ENCODE measurements around the gene TULP4.

Gene TULP4, protein sequence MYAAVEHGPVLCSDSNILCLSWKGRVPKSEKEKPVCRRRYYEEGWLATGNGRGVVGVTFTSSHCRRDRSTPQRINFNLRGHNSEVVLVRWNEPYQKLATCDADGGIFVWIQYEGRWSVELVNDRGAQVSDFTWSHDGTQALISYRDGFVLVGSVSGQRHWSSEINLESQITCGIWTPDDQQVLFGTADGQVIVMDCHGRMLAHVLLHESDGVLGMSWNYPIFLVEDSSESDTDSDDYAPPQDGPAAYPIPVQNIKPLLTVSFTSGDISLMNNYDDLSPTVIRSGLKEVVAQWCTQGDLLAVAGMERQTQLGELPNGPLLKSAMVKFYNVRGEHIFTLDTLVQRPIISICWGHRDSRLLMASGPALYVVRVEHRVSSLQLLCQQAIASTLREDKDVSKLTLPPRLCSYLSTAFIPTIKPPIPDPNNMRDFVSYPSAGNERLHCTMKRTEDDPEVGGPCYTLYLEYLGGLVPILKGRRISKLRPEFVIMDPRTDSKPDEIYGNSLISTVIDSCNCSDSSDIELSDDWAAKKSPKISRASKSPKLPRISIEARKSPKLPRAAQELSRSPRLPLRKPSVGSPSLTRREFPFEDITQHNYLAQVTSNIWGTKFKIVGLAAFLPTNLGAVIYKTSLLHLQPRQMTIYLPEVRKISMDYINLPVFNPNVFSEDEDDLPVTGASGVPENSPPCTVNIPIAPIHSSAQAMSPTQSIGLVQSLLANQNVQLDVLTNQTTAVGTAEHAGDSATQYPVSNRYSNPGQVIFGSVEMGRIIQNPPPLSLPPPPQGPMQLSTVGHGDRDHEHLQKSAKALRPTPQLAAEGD (N-terminal part only)

DNA sequence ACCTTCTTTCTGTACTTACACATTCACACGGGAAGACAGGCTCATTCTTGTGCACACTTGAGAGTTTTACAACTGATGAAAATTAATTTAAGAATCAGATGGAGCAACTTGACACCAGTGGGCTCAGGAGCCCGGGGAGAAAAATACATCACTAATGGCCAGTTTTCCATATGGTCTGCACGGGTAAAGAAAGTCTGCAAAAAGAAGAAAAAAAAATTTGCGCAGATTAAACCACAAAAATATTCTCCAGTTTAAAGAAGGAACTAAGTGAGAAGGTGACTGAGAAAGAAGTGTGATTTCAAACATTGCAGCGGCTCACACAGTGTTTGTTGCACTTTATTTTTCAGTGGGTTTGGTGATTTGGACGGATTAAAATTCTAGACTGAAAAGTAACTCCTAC, at the start of gene TULP4:
Gene TULP4, plus strand, starts transcription at position 301 of the 400 bp plus-strand sequence. CDS start 1,552 bp downstream, outside the sequence.
- no peak for DNase-seq

DNA sequence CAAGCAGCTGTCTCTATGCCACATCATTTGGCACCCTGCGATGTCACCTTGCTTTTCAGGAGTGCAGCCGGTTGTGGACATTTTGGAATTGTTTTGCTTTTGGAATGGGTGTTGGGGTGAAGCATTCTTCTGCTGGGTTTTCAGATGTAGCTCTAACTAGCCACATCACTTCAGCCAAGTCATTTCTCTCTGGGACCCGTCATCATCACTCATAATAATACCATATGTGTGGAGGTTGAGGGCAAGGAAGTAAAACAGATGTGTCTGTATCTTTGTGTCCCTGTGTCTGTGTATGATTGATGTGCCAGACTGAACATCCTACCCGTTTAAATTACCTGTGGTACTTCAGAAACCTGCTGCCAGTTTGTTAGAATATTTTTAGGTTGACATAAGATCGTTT, 49.5 kb upstream of the TULP4 start:
- DNase-seq, result no peak

DNA sequence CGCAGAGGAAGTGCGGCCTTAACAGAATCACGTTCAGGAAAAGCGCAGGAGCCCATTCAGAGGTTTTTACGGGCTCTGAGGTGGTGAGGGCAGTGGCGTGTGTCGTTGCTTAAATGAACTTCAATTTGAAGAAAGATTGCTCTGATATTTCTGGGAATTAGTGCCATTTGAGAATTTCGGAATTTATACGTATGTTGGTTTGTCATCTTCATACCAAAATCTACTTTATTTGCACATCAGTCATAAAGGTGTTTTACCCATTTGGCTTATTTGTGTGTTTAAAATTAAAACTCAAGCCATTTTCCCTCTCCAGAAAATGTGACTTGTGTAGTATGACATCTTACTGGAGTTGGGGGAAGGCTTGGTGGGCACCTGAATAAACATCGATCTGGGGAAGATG, 48.1 kb upstream of the TULP4 start:
- DNase-seq, result no peak

DNA sequence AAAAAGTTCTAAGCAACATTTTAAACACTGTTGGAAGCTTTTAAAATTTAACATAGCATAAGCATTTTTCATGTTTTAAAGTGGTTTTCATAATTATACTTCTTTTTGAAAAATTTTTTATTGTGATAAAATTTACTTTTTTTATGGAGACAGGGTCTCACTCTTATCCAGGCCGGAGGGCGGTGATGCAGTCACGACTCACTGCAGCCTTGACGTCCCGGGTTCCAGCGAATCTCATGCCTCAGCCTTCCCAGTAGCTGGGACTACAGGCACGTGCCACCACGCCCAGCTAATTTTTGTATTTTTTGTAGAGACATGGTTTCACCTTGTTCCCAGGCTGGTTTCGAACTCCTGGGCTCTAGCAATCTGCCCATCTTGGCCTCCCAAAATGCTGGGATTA, 46.1 kb upstream of the TULP4 start:
- no peak for DNase-seq

DNA sequence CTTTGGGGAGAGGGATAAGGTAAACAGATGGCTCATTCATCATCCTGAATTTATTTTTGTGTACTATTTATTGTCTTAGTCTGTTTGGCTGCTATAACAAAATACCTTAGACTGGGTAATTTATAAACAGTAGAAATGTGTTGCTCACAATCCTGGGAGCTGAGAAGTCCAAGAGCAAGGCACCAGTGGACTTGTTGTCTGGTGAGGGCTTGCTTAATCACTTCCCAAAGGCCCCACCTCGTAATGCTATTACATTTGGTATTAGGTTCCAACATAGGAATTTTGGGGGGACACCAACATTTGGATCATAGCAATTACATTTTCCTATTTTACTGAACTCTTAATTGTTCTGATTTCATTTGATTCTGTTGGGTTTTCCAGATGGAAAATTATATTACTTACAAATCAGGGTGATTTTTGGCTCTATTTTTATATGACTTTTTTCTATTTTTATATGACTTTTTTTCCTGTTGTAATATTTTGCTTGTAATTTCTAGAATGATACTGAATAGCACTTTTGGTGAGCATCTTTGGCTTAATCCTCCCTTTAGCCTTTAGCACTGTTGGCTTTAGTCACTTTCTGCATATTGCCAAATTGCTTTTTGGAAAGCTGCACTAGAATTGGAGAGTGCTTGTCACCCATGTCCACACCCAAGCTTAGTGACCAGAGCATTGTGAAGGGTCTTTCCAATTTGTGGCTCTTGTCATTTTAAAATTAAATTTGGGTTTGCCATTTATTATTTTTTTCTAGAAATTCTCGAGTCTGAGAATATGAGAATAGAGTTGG, 43.7 kb upstream of the TULP4 start:
- DNase-seq, result no peak

DNA sequence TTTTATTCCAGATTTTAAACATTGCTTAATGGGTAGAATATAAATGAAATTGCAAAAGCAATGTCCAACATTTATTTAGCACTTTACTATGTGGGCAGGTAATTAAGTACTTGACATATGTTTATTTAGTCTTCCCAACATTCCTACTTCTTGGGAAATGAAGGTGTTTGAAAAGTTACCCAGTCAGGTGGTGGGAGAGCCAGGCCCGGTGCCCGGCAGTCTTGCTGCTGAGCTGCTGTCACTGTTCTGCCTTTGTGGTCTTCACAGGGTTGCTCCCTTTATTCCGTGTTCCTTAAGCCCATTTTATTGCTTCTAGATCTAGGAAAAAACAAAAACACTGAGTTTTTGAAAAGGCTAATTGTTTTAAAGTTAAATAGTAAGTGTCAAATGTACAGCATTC, 42.6 kb upstream of the TULP4 start:
- no peak for DNase-seq

DNA sequence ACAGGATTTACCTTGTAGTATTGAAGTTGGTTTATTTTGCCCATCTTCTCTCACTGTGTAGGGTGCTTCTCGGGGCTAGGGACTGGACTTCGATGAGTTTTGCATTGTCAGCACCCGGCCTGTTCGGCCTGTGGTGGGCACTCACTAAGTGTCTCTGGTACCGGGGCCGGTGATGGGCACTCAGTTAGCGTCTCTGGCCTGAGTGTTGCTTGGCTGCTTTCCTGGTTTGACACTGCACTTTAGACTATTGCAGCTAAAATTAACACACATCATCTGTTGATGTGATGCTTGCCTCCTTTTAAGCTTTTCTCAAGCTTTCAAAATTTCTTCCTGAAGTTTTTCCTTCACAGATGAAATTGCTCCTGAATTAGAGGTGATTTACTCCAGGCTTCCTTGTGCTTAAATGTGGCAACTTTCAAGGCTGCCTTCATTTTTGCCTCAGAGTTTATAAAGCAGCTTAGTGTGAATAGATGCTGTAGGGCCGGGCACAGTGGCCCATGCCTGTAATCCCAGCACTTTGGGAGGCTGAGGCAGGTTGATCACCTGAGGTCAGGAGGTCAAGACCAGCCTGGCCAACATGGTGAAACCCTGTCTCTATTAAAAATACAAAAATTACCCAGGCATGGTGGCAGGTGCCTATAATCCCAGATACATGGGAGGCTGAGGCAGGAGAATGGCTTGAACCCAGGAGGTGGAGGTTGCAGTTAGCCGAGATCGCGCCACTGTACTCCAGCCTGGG, 41.7 kb upstream of the TULP4 start:
- no peak for DNase-seq

DNA sequence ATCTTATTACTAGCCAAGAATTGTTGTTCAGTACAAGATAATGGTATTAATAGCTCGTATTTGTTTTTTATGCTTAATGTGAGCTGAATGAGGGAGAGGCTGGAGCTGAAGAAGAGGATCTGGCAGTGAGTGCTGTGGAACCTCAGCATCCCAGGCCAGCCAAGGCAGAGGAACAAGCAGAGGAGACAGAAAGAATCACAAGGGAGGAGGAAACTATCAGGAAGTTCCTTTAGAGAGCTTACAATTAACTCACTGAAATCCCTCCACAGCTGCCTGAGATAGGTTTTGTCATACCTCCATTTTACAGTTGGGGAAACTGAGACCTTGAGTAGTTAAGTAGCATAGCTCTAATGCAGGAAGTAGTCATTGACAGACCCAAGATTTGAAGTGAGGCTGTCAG, 39.9 kb upstream of the TULP4 start:
- no peak for DNase-seq

DNA sequence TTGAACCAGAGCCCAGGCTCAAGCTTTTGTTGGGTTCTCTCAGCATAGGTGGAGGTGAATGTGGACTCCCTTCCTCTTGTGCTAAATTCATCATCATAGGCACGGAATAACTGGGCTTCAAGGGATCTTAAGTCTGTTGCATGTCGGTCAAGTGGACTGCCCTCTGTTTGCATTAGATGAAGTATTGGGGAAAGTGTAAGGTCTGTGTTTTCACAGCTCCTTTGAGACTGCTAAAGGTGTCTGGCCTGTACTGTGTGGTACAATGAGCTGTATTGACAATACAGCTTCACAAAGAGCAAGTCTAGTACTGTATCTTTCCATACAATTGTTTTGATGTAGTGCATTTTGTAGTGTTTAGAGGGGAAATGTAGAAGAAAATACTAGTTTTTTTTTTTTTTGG, 34.3 kb upstream of the TULP4 start:
- no peak for DNase-seq

DNA sequence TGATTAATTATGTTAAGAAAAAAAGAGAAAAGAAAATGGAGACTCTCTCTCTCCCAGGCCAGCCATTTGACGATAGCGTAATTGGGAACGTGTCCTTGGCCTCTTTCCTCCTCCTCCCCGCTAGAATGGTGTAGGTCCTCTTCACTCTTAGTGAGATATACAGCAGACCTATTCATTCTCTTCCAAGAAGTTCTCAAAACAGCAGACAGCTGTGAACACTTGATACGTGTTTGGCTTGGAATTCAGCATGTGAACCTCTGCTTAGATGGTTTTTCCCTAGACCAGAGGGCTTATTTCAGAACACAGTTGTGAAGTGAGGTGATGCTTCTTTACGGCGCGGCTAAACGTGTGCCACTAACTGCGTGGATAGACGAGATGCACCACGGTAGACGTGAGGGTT, 32.6 kb upstream of the TULP4 start:
- no peak for DNase-seq

DNA sequence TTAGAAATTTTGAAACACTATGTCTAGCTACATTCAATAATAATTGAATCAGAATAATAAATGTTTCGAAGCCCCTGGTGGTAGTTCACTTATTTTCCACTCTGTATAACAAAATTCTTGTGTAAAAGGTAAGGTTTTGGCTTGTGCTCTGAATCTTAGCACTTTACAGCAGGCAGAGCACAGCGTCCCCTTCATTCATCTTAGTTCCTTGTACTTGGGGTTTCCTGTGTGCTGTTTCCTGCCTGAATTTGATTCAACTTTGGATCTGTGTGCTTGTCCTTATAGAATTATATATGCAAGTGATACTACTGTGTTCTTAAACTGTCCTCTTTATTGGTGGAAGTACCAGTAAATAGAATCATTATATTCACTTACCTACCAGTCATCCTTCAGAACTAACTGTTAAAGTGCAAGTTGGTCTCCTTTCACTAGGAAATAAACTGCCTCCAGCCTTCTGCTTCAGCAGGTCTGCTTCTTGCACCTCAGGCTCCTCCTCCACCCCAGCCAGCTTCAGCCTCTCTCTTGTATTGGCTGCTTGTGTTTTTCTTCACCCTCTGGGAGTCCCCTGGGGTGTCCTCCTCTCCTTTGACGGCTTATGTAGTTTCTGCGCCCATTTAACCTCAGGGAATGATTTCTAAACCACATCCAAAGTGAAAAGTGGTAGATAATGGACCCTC, 28.8 kb upstream of the TULP4 start:
- no peak for DNase-seq

DNA sequence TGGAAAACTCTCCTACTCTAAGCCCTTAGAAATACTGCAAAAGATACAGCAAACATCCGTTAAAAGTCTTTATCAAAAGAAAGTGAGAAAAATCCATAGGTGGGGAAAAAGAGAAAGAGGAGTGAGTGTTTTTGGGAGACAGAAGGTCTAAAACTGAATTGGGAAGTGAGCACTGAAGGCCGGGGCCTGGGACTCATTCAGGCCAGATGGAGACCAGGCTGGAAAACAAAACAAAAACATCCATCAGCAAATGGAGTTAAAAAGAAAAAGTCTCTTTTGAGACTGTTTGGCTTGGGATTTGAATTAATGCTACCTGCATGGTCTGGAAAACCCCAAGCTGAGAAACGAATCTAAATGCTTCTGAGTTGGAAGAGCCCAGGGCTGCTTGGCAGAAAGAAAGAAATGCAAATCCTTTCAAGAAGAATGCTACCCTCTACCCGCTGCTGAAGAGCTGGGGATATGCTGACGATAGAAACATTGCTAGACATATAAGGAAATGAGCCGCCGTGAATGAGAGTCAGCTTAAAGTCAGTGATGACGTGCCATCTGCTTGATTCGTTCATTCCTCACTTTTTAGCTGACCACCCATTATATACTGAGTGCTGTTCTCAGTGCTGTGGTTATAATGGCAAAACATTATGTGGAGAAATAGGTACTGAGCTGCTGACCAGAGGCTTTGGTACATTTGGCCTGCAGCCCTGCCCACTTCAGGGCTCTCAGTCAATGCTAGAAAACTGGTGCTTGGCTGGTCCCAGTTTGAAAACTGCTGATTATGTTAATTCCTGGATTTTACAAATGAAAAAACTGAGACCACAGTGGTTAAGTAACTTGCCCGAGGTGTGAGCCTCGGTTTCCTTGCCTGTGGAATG, 28.0 kb upstream of the TULP4 start:
- no peak for DNase-seq

DNA sequence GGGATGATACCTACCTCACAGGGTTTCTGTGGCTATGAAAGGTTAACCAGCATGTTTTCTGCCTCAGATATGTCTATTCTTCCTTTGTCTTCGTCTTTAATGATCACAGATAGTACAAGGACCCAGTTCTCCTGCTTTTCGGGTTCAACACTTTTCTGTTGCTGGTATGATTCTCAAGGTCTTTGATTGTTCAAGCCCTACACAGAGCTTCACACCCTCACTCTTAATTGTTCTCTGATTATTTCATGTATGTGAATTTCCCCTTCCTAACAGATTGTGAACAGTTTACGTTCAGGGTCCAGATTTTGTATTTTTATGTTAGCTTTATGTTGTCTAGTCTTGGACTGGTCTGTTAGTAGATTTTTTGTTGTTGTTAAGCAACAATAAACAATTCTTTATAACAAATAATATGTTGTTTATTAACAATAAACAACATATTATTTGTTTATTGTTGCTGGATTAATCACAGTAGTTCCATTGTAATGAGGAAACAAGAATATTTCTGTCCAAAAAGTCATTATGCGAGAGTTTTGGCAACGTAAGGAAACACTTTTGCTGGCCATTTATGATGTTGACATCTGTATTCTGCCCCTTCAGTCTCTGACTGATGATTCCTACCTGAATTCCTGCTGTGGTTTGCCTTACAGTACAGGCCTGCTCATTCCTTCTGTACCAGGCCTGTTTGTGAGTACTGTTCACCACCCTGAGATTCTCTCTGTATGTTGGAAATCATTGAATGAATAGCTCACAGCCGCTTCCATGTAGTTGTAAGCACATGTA, 27.2 kb upstream of the TULP4 start:
- no peak for DNase-seq

DNA sequence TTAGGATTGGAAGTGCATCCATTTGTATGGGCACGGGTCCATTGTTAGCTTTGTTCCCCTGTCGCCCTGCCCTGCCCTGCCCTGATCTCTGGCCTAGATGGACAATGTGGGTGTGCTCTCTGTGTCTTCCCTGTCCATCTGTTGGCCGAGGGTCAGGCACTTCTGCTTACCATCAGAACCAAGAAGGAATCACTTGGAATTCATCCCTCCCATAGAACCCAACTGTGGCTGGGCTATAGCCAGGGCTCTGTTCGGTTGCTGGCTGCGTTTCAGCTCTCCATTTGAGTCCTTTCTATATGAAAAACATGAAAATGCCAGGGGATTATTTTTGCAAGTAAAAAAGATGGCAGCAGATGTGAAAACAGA, 26.6 kb upstream of the TULP4 start:
- DNase-seq, result no peak

DNA sequence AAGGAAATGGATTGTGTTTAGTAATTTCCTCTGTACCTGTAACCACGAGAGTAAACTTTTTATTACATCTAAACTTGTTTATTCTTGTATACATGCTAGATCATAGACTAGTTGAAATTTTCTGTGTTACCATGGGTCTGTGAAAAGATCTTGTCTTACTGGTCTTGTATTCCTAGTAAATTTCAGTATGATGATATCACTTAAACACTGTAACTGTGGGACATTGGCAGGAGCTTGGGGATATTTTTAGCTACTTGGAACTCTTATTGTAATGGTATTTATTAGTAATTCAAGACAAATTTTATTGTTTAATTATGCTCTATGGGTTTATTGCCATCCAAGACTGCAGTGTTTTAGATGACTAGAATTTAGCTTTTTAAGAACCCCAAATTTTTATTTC, 25.9 kb upstream of the TULP4 start:
- no peak for DNase-seq

DNA sequence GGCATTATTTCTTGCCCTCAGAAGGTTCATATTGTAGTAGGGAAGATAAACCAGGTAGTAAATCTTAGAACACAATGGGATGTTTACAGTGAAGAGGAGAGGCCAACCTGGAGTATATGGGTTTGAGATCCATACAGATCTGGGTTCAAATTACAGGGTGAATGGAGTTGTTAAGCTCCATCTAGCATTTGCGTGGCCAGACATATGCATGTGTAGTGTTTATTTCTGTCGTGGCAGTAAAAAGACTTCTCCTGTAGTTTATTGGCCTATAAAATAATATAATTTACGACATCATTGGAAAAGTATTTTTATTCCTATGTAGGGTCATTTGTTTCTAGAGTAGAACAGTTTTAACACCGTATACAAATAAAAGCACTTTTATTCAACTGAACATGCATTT, 25.2 kb upstream of the TULP4 start:
- DNase-seq, result no peak

DNA sequence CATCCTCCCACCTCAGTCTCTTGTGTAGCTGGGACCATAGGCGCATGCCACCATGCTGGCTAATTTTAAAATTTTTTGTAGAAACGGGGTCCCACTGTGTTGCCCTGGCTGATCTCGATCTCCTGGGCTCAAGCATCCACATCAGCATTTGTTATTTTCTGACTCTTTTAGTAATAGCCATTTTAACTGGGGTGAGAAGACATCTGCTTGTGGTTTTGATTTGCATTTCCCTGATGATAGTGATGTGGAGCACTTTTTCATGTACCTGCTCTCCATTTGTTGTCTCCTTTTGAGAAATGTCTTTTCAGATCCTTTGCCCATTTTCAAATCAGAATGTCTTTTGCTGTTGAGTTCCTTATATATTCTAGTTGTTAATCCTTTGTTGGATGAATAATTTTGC, 22.2 kb upstream of the TULP4 start:
- no peak for DNase-seq

DNA sequence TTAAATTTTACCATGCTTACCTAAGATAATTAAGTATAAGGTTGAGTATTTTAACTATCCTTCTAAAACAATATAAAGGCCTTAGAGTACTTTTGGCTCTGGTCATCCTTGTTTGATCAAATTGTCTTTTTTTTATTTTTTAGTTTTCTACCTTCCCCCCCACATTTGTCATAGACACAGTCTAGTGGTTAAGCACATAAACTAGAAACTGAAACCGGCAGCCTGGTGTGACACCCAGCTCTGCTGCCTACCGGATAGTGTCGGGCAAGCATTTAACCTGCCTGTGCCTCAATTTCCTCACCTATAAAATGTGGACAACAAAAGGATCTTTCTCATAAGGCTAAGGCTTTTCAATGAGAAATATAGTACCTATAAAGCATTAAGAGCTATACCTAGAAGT, 21.6 kb upstream of the TULP4 start:
- DNase-seq, result peak; percentile 55 to 59

DNA sequence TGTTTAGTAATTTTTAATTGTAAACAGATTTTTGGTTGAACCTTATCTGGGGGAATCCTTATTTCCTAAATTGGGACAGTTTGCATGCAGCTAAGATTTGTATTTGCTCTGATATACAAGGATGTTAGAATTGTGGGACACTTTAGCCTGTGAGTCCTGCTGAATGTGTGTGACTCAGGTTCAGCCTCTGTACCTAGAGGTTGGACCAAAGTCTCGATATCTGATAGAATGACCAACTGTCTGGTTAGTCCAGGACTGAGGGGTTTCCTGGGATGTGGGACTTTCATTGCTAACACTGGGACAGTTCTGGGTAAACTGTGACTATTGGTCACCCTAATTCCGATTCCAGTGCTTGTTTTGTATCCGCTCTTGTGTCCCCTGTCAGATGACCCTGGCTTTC, 20.2 kb upstream of the TULP4 start:
- no peak for DNase-seq

DNA sequence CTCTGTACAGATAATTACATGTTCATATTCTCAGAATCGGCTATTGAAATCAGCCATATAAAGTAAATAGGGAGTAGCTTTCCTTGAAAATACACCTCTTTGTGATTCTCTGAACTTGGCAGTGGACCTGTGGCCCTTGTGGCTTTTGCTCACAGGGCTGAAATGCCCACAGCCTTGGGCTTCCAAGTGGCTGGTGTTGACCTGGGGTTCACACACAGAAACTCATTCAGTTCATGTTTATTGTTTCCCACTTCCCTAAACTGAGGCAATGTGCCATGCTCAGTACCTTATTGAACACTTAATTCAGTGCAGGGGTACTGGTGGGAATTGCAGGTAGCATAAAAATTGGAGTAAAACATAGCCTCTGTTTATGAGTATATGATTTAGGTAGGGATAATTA, 19.1 kb upstream of the TULP4 start:
- DNase-seq, result no peak
